WERI-Rb-1 (cell line): ENCODE measurements around the gene DHCR7.

Source experiments
- DNase-seq: peaks from one replicate; pipeline ENCODE4 v3.0.0-alpha.2; 2020
- H3K27ac ChIP-seq: fragments of 250-450 bp; sonication (Bioruptor Pico); 2 replicates; pipeline ENCODE4 v1.5.1; 2020; ENCODE audit warnings: mild to moderate bottlenecking, moderate library complexity
- H3K27me3 ChIP-seq: fragments of 250-450 bp; sonication (Bioruptor Pico); 2 replicates; pipeline ENCODE4 v1.5.1; 2021; ENCODE audit warnings: mild to moderate bottlenecking, low read depth, moderate library complexity; ENCODE audit not compliant: insufficient read depth, severe bottlenecking
- H3K36me3 ChIP-seq: fragments of 250-450 bp; sonication (Bioruptor Pico); 2 replicates; pipeline ENCODE4 v1.5.1; 2020; ENCODE audit warnings: mild to moderate bottlenecking, moderate library complexity
- H3K4me3 ChIP-seq: 2 replicates; pipeline ENCODE4 v1.5.1; 2011; ENCODE audit warnings: low read depth, mild to moderate bottlenecking, control low read depth, low read length
- H3K9me3 ChIP-seq: fragments of 250-450 bp; sonication (Bioruptor Pico); 2 replicates; pipeline ENCODE4 v1.5.1; 2021; ENCODE audit warnings: mild to moderate bottlenecking, moderate library complexity; ENCODE audit not compliant: severe bottlenecking
- TF ChIP-seq, protein P1 (sequence below): IDR thresholded peaks from 2 replicates; pipeline ENCODE4 v1.5.1; 2011; ENCODE audit warnings: low read depth, mild to moderate bottlenecking, control low read depth, inconsistent platforms, low read length

DHCR7 gene

DNA sequence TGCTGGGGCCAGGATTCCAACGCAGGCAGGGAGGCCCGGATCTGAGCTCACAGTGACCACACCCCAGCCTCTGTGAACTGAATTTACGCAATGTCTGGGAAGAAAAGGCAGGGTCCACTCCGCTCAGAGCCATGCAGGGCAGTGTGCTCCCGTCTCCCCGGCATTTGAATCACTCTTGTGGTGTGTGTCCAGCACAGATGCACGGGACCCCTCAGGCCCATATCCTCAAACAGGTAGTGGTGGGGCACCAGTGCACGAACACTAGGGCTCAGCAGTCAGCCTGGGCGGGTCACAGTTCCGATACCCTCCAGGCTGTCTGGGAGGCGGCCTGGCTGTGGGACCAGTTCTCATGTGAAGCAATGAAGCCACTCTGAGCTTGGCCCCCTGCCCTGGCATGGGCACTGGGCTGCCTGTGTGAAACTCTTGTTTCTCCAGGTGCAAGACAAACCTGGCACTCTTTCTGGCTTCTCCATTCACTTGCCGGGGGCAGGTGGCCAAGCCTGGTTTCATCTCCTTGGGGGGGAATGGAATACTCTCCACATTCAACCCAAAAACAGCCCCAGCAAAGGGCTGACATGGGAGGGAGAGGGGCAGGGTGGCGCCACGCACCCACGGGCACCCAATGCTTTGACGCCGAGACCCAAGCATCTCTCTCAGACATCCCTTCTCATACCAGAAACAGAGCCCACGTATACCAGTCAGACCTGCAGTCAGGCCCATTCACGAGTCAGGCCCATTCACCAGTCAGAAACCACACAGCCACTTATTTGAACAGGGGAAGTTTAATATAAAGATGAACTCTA, 14.3 kb downstream of the DHCR7 start:
- no peak for DNase-seq
- TF ChIP-seq, protein P1, sequence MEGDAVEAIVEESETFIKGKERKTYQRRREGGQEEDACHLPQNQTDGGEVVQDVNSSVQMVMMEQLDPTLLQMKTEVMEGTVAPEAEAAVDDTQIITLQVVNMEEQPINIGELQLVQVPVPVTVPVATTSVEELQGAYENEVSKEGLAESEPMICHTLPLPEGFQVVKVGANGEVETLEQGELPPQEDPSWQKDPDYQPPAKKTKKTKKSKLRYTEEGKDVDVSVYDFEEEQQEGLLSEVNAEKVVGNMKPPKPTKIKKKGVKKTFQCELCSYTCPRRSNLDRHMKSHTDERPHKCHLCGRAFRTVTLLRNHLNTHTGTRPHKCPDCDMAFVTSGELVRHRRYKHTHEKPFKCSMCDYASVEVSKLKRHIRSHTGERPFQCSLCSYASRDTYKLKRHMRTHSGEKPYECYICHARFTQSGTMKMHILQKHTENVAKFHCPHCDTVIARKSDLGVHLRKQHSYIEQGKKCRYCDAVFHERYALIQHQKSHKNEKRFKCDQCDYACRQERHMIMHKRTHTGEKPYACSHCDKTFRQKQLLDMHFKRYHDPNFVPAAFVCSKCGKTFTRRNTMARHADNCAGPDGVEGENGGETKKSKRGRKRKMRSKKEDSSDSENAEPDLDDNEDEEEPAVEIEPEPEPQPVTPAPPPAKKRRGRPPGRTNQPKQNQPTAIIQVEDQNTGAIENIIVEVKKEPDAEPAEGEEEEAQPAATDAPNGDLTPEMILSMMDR: no peak
- Histone ChIP-seq H3K9me3 (no peaks in the 10 kb centered on the region), H3K4me3 (no peak overlapping the region), H3K27me3 (no peaks in the 10 kb centered on the region), H3K27ac (no peak overlapping the region), H3K36me3 (peaks cover 40% of the 10 kb centered on the region)

DNA sequence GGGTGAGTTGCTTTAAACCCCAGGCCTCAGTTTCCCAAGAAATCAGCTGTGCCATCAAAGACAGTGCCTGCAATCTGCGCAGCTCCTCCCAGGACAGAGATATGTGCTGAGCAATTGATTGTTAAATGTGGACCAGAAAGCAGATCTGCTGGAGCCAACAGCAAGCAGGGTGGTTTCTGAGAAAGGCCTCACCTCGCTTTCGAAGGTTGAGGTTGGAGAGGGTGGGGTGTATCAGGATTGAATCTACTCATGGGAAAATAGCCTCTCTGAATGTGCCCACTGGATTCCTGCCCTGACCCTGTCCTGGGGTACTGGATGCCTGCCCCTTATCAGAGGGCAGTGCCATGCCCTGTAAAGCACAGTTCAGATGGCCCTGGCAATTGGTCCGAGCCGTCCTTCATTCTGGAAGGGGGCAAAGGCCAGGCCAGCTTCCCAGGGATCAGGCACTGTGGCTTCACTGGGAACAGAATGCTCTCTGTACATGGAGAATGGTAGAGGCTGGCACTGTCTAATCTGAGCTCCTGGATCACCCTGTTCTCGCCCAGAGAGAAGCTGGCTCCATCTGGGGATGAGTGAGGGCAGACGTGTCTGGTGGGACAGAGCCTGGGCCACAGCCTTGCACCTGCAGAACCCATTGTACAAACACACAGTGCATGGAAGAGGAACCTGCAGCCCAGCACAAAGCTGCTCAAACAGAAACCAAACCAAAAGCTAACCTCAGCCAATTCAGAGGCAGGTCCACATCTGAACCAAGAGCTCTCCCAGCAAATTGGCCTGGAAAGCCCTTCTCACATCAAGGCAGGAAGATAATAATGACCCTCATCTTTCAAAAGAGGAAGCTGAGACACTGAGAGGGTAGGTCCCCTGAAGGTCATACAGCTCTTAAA, 15.2 kb downstream of the DHCR7 start:
- Histone ChIP-seq H3K9me3 (peaks cover 2% of the 10 kb centered on the region), H3K27me3 (no peaks in the 10 kb centered on the region), H3K36me3 (peaks cover 31% of the 10 kb centered on the region), H3K27ac (no peak overlapping the region), H3K4me3 (no peak overlapping the region)
- no peak for DNase-seq
- TF ChIP-seq, protein P1: no peak

DNA sequence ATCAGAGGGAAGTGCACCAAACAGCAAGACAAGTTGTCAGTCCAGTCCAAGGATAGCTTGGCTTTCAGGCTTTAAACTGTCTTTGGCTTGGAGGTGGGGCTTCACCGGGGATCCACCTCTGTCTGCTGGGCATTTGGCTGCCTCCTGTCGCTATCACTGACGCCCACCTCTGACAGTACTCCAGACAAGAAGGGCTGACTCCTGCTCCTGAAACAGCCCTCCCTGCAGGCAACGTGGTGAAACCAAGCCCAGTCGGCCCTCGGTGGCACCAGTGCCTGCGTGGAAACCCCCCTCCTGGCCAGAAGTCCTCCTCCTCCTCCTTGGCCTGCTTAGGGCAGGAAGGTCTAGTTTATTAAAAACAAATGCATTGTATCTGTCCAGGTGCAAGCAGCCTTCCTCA, 16.9 kb downstream of the DHCR7 start:
- H3K27me3 ChIP-seq: no peaks in the 10 kb centered on the region
- H3K4me3 ChIP-seq: no peak overlapping the region
- TF ChIP-seq, protein P1: no peak
- H3K27ac ChIP-seq: no peak overlapping the region
- DNase-seq: no peak
- H3K9me3 ChIP-seq: peaks cover 2% of the 10 kb centered on the region
- peaks cover 17% of the 10 kb centered on the region for H3K36me3 ChIP-seq

DNA sequence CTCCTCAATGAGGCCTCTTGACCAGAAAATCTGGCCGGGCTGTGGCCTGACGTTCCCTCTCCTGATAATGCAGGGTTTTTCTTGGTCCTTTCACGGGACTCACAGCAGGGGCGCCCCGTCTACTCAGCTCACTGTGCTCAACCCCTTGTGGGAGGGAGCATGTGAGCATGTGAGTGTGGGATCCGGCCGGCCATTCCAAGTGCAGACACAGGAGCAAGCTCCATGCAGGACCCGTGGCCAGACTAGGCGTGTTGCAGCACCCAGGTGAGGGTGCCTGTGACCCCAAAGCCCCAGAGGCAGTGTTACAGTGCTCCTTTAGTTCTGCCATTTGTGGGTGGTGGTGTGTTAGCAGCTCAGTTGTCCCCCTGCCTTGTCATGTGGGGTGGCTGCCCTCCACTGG, 18.0 kb downstream of the DHCR7 start:
- H3K27ac ChIP-seq: no peak overlapping the region
- H3K4me3 ChIP-seq: no peak overlapping the region
- H3K9me3 ChIP-seq: peaks cover 2% of the 10 kb centered on the region
- H3K36me3 ChIP-seq: peaks cover 6% of the 10 kb centered on the region
- TF ChIP-seq, protein P1: no peak
- no peaks in the 10 kb centered on the region for H3K27me3 ChIP-seq
- no peak for DNase-seq

DNA sequence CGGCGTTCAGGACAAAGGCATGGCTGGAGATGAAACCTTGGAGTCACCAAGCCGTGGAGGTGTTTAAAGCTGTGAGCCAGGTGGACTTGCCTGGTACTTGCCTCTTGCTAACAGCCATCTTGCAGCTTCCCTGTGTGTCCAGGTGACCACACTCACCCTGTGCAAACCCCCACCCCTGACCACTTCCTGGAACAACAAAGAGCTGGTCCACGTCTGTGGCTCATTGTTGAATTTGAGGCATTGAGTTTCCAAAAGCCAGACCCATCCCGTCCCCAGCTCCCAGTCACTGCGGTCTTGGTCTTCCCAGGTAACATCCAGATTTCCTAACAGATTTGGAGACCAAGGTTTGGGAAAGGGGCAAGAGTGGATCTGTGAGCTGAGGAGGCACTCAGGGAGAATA, 18.5 kb downstream of the DHCR7 start:
- Histone ChIP-seq H3K27ac (no peak overlapping the region), H3K9me3 (peaks cover 2% of the 10 kb centered on the region), H3K4me3 (no peak overlapping the region), H3K27me3 (no peaks in the 10 kb centered on the region), H3K36me3 (peaks cover under 1% of the 10 kb centered on the region)
- DNase-seq: no peak
- TF ChIP-seq, protein P1: no peak
